IPS-18c (cell line): ENCODE data around the gene SLAMF1.
"Not testable (repeated sequence)": the region's sequence is repeated elsewhere in the genome, so short reads cannot be mapped to it uniquely, and the experiment has no call there.

Experiments used
- H3K4me3 ChIP-seq: 2 replicates; pipeline ENCODE4 v1.7.0; 2013; ENCODE audit warnings: low read depth, mild to moderate bottlenecking, low read length, moderate library complexity; ENCODE audit not compliant: insufficient read depth
- H3K9me3 ChIP-seq: one replicate; pipeline ENCODE4 v1.6.1; 2013; ENCODE audit warnings: mild to moderate bottlenecking, low read length, moderate library complexity; ENCODE audit not compliant: control insufficient read depth, insufficient read depth

SLAMF1 gene

DNA sequence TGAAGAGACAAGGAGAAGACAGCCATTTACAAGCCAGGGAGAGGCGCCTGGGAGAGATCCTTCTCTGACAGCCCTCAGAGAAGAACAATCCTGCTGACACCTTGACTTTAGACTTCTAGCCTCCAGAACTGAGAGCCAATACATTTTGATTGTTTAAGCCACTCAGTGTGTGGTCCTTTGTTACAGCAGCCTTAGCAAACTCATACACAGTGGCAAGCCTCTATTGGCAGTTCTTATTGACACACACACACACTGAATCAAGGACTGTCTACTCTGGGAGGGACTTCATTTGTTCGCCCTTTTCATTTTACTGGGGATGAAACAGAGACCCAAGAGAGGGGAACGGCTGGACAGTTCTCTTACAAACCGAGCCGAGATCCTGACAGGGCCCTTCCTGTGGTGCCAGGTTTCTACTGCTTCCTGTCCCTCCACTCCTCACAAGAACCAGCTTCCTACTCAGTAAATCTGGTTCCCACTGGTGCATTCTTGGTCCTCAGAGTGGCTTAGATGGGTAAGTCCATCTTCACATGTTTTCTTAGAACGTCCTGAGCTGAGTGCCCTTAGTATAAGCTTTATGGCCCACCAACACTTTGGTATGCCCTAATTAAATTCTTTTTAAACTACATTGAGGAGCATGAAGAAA, 14.7 kb downstream of the SLAMF1 start:
- Histone ChIP-seq H3K4me3 (no peak overlapping the region), H3K9me3 (no peaks in the 10 kb centered on the region)

DNA sequence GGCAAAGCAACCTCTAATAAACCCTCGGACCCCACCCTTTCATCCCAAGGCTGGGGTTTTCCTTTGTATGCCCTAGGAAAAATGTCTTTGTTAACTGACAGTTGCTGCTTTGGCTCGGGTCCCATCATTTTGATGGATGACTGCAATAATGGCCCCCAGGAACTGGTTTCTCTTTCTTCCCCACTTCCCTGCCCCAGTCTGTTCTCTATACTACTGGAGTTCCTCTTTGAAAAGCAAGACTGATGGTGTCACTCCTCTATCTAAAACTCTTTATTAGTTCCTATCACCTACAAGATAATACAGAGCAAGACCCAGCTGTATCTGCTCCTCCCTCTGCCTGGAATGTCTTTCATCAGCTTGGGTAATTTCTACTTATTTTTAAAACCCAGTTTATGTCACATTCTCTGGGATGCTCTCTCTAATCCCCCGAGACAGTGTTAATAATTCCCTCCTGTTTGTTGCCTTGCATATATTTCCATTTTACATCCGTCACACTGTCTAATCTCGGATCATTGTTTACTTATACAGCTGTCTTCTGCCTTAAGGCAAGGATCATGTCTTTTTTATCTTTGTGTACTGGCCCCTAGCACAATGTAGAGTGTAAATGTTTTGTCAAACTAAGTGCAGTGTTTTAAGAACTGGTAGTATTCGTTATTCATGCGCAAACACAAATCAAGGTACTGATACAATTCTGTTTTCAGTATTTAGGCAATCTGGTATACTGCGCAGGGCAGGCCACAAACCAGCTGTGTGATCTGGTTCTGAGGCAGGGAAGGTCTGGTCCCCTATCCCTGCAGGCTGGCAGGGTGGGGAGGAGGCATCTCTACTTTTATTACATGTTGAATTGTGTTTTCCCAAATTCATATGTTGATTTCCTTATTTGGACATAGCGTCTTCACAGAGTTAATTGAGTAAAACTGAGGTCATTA, 16.1 kb downstream of the SLAMF1 start:
- no peak overlapping the region for H3K4me3 ChIP-seq
- no peaks in the 10 kb centered on the region for H3K9me3 ChIP-seq

GRCh38 chr1:160629286-160630210, 17.3 kb downstream of the SLAMF1 start:
- Histone ChIP-seq H3K9me3 (no peaks in the 10 kb centered on the region), H3K4me3 (no peak overlapping the region)

DNA sequence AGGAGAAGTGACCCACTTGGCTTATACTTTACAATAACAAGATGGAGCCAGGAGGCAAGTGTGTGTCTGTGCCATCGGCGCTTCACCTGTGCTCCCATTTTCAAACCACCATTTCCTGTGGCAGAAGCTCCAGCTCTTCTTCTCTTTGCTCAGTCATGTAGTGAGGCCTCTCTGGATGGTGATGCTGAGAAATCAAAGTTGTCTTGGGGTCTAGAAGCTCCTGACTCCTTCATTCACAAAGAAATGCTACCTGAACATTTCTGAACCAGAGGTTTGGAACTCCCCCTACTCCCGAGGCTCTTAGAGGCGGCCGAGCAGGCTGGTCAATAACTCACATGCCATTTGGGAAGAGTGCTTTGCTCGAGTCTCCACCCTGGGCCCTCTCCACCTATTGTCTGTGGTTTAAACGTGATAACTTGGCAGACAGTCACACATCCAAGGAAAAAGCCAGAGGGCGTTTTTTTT, 18.0 kb downstream of the SLAMF1 start:
- Histone ChIP-seq H3K4me3 (no peak overlapping the region), H3K9me3 (no peaks in the 10 kb centered on the region)

GRCh38 chr1:160627677-160628289, 19.1 kb downstream of the SLAMF1 start:
- H3K4me3 ChIP-seq, H3K9me3 ChIP-seq: not testable (repeated sequence)

DNA sequence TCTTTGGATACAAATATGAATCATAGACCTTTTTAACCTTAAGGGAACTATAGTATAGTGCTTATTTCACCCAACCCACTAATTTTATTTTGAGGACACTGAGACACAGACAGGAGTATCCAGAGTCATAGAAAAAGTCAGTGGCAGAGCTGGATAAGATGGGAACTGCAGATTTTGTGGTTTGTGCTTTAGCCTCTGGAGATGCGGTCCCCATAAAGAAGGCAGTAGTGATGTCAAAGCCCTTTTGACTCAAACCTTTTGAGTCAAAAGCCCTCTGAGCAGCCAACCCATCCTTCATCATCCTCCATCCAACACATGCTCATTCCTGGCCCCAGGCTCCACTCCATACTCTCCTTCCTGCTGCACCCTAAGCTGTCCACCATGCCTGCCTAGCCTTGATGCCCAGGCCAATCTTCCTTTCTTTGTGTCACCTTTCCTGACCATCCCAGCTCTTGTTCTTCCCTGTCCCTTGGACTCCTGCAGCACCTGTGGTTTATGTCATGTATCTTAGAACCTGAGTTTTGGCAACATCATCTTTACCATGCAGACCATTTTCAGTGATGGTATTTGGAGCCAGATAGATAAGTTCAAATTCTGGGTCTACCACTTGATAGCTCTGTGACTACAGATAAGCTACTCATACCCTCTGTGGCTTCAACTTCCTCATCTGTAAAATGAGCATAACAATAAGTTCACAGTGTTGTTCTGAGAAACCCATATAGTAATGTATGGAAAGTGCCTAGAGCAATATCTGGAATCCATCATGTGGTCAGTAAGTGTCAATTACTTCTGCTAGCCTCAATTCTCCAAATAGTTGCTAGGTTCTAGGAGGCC, 20.1 kb downstream of the SLAMF1 start:
- Histone ChIP-seq H3K9me3 (no peaks in the 10 kb centered on the region), H3K4me3 (no peak overlapping the region)

DNA sequence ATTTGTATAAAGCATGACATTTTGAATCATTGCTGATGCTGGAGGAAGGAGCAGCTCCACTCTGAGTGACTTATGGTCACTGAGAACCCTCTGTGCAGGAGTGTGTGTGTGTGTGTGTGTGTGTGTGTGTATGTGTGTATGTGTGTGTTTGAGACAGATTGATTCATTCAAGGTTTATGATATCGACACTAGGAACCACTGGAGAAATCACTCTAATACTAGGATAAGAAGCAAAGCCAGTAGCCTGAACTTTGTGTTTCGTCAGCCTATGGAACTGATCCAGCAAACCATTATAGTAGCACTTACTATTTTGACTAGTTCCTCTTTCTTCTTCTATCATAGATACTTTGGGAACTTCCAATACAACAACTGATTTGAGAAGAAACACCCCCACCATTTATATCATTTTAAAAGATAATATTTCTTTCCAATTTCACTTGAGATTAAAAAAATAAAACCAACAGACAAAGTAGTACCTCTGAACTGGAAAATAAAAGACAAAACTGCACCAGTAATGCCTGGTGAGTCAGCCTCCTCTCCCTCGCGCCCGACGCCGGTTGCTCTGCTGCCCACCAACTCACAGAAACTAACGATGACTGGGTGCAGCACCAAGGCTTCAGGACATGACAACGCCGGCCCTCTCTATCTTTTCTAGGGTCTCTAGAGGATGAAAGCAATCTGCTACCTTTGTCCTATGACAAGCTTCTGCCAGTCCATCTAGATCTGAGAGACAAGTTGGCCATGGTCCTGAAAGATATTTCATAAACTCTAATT, 20.9 kb downstream of the SLAMF1 start:
- Histone ChIP-seq H3K9me3 (no peaks in the 10 kb centered on the region), H3K4me3 (no peak overlapping the region)

DNA sequence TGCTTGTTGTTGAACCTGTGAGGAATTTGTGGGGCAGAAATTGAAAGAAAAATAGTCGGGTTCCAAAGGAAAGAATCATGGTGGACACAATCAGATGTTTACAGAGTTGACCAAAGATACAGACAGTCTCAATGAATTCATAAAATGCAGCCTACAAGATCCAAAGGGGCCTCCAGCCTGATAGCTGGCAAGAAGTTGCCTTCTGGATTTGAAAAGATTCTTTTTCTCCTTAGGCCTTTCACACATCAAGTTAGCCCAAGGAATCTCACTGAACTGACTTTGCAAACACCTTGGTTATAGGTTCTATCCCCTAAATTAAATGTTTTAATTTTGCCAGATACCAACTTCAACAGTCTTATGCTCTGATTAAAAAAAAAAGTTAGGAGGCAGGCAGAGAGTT, 21.5 kb downstream of the SLAMF1 start:
- H3K4me3 ChIP-seq: no peak overlapping the region
- no peaks in the 10 kb centered on the region for H3K9me3 ChIP-seq

DNA sequence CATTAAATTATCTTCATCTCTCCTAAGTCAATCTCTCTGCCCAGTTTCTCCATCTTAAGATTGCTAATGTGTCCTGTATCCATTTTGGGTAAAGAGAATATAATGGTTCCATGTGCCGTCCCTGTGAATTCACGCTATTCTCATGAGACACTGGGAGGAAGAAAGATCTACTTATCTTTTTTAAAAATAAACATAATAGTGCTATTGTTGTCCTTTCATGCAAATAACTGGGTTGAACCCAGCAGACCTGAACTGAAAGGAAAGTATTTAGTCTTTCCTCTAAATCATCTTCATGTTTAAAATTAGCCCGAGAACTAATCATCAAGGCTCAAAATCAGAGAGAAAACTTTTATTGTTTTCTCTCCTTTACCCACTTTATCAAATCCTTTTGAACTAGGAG, 22.4 kb downstream of the SLAMF1 start:
- H3K4me3 ChIP-seq: no peak overlapping the region
- H3K9me3 ChIP-seq: no peaks in the 10 kb centered on the region

DNA sequence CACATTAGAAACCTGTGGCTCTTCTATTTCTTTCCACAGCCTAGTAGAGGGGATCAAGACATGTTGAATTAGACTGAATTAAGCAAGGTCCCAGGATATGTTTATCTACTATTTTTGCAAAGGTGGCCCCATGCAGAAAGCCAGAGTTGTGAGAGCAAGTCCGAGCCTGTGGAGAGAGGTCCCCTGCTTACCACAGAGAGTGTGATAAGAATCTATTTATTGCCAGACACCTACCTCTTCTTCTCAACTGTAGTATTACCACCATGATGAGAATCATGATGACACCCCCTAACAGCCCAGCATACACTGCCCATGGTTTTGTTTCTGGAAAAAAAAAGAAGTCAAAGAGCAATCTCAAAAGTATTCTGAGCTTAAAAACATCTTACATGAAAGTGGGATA, 23.0 kb downstream of the SLAMF1 start:
- Histone ChIP-seq H3K9me3 (no peaks in the 10 kb centered on the region), H3K4me3 (no peak overlapping the region)

DNA sequence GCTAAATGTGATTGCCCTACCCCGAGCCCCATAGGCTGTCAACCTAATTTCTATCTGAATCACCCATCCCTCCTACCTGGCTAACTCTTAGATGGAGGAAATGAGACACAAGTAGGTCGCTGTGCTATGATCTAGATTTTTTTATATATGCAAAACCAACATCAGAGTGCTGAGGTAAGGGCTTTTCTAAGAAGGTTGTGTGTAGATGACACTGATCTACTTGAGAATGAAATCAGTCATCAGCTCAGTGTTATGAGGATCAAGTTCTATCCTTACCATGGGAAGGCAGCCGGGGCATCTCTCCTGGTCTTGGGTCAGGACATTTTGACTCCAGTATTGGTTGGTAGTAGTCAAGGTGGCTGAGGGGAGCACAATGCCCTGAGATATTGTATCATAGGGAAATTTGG, 23.6 kb downstream of the SLAMF1 start:
- Histone ChIP-seq H3K9me3 (no peaks in the 10 kb centered on the region), H3K4me3 (no peak overlapping the region)

GRCh38 chr1:160622501-160623226, 24.2 kb downstream of the SLAMF1 start:
- Histone ChIP-seq H3K4me3 (no peak overlapping the region), H3K9me3 (no peaks in the 10 kb centered on the region)

DNA sequence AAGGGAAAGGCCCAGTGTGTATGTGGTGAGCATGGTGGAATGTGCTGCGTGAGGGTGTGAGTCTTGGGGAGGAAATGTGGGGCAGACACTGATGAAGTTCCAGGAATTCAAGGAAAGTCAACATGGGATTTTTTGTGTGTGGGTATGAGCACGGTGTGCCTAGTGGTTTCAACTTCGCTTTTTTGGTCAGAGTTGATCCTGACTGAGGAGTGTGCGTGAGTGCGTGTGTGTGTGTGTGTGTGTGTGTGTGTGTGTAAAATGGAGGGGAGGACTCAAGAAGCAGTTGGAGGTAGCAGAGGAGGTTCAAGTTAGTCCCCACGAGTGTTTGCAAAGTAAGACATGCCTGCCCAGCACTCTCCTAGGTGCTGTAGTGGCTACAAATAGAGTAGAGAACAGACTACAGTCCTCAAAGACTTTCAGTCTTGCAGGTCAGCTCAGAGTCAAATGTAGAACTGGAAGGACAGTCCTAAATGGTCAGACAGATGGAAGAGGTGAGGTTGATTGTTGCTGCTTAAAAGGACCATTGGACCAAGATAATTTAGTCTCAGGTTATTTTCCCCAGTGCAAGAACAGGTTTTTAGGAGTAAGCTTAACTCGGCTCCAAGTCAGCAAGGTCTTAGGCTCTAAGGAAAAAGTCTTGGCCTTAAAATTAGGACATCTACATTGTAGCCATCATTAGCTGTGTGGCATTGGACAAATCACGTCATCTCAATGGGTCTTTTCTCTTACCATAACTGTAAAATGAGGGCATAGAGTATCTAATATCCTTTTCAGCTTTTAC, 25.0 kb downstream of the SLAMF1 start:
- Histone ChIP-seq H3K9me3 (no peaks in the 10 kb centered on the region), H3K4me3 (no peak overlapping the region)

DNA sequence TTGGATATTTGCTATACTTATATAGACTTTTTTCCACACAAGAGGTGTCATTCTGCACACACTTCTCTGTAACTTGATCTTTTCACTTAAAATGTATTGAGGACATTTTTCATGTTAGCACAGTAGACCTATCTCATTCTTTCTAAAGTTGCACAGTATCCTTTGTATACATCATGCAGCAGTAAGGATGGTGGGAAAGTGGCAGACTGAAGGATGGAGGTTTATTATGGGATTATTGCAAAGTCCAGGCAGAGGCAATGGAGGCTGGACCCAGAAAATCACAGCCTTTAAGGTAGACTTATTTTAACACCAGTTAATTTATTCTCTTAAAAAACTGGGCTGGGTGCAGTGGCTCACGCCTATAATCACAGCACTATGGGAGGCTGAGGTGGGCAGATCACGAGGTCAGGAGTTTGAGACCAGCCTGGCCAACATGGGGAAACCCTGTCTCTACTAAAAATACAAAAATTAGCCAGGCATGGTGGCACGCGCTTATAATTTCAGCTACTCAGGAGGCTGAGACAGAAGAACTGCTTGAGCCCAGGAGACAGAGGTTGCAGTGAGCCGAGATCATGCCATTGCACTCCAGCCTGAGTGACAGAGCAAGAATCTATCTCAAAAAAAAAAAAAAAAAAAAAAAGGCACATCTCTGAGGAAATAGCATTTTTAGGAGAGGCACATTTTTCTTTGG, 25.8 kb downstream of the SLAMF1 start:
- Histone ChIP-seq H3K4me3 (no peak overlapping the region), H3K9me3 (no peaks in the 10 kb centered on the region)
